NOMO-1 (cell line): Measurements from ENCODE around the gene PRTFDC1.
"Not testable (repeated sequence)": the region's sequence is repeated elsewhere in the genome, so short reads cannot be mapped to it uniquely, and the experiment has no call there.

Experiments
- DNase-seq, 2 experiments: peaks; one replicate each; lab custom pipeline; 2025; ENCODE audit not compliant: unreplicated experiment in 2 of 2; lab: John Stamatoyannopoulos, UW

PRTFDC1 gene

DNA sequence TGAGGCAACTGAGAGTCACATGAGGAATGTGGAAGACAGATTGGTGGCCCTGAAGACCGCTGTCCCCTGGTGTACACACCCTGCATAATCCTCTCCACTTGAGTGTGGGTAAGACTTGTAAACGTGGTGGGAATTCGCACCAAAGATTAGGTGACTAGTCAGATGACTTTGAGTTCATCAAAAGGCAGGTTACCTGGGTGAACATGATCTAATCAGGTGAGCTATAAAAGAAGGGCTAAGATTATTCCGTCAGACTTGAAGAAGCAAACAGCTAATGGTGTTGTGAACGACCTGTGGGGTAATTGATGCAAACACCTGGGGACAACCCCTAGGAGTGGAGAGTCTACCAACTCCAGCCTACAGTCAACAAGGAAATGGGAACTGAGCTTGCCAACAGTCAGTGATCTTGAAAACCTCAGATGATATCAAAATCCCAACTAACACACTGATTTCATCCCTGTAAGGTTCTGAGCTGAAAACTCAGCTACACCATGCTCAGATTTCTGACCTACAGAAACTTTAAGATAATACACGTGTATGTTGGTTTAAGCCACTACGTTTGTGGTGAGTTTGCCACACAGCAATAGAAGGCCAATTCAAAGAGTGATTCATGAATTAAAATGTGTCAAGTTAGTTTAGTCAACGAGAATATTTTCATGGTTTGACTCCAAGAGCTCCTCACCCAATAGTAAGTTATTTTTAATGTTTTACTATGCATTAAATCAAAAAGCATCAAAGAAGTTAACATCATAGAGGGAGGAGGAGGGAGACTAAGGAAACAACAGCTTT is 16.7 kb downstream of the PRTFDC1 start:
- DNase-seq, result no peak

DNA sequence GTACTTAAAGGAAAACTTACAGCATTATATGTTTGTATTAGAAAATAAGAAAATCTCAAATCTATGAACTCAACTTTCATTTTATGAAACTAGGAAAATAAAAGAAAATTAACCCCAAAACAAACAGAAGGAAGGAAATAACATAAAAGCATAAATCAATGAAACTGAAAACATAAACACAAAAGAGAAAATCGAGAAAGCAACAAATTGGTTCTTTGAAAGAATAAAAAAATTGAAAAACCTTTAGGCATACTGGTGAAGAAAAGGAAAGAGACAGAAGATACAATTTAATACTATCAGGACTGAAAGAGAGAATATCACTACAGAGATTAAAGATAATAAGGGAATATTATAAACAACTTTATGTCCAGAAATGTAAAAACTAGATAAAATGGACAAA is 21.2 kb downstream of the PRTFDC1 start:
- no peak for DNase-seq

DNA sequence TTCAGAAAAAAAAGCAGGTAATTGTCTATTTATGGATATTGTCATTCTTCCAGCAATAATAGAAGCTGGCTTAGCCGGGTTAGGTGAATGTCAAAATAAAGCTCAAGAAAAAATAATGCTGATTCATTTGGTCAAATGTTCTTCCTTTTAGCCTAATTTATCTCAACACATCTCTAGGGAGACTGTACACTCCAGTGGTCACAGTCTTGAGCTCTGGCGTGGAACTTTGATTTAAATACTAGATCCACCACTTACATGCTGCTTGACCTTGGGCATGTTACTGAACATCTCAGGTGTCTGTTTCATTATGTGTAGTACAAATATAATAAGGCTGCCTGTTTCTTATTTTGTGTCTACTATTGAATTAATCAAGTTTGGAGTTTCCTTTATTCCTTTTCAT is 22.0 kb downstream of the PRTFDC1 start:
- no peak for DNase-seq

DNA sequence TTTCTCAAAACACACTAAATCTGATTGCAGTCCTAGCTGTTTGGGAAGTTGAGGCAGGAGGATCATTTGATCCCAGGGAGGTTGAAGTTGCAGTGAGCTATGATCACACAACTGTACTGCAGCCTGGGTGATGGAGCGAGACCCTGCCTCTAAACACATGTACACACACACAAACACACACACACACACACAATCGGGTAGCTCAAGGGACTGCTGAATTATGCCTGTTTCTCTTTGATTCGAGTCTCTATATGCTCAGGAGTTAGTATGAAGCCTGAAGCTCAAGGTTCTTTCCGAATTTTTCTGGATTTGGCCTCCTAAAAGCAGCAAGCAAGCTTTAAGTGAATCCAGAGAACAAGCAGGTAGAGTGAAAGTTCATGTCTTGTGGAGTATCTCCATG is 22.5 kb downstream of the PRTFDC1 start:
- DNase-seq, result no peak

DNA sequence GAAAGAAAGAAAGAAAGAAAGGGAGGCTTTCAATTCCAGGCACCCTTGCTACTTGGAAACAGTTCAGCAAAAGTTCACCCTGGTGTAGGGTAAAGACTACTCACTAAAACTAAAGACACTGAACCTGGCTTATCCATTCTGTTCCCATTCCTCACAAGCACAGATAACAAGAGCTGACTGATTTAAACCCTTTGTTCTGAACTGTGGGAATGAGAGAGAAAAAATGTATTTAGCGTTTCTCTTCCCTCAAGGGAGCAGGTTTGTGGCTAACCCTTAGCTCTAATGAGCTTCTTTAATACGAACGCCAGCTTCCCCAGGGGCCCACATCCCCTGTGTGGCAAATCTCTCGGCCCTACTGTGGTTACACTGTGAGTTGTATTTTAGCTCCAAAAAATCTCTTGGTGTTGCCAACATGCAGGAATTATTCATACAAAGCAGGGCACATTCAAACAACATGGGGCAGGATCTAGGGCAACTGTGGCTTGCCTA is 23.3 kb downstream of the PRTFDC1 start:
- DNase-seq, result peak in 1 of 2 experiments; percentile 25

DNA sequence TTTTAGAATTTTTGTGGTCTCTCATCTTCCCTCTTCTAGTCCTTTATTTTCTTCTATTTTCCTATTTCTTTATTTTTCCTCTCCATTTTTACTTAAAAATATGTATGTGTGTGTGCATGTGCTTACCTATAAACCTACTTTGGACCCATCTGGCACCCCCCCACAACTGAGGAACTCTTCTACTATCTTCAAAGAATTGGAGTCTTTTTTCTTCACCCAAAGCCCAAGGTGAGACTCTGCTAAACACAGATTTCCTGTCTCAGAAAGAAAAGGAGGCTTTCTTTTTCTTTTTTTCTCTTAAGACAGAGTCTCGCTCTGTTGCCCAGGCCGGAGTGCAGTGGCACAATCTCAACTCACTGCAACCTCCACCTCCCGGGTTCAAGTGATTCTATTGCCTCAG is 24.2 kb downstream of the PRTFDC1 start:
- DNase-seq, result no peak

DNA sequence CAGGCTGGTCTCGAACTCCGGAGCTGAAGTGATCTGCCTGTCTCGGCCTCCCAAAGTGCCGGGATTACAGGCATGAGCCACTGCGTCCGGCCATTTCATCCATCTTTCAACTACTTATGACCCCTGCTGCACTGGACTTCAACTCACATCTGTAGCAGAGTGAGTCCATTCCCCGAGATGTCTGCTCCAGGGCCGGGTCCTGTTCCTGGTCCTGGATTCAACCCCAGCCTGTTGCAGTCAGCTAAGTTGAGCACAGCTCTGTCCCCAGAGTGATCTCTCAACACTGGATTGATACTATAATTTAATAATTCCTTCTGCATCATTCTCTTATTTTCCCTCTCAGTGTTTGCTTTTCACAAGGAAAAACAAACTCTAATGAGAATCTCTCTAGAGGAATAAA is 25.8 kb downstream of the PRTFDC1 start:
- no peak for DNase-seq

DNA sequence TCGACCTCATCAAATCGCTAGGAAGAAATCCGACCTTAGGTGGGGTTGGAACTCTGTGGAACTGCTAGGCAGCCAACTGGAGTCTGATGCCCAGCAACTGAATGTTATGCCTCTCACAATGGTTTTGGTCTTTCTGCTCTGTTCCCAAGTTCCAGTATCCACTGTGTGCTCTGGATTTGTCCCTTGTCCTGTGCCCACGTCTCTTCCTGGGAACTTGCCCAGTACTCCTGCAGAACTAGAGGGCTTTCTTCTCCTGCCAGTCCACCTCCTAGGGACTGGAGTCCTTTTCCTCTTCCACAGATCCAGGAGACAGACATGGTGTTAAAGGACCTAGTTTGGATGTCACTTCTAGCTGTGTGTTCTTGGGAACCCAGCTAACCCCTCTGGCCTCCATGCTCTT is 26.6 kb downstream of the PRTFDC1 start:
- DNase-seq, result no peak

DNA sequence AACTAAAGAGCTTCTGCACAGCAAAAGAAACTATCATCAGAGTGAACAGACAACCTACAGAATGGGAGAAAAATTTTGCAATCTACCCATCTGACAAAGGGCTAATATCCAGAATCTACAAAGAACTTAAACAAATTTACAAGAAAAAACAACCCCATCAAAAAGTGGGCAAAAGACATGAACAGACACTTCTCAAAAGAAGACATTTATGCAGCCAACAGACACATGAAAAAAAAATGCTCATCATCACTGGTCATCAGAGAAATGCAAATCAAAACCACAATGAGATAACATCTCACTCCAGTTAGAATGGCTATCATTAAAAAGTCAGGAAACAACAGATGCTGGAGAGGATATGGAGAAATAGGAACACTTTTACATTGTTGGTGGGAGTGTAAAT is 27.9 kb downstream of the PRTFDC1 start:
- DNase-seq, result not testable (repeated sequence)

DNA sequence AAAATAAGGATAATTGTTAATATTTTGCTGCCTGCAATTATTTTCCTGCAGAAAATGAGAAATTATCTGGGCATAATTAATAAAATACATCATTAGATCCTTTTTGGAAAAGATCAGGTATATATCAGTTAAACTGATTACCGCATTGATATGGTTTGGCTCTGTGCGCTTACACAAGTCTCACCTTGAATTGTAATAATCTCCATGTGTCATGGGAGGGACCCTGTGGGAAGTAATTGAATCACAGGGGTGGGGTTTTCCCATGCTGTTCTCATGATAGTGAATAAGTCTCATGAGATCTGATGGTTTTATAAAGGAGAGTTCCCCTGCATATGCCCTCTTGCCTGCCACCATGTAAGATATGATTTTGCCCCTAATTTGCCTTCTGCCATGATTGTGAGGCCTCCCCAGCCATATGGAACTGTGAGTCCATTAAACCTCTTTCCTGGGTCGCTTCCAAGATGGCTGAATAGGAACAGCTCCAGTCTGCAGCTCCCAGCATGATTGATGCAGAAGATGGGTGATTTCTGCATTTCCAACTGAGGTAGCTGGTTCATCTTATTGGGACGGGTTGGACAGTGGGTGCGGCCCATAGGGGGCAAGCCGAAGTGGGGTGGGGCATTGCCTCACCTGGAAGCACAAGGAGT is 30.1 kb downstream of the PRTFDC1 start:
- DNase-seq, result not testable (repeated sequence)

DNA sequence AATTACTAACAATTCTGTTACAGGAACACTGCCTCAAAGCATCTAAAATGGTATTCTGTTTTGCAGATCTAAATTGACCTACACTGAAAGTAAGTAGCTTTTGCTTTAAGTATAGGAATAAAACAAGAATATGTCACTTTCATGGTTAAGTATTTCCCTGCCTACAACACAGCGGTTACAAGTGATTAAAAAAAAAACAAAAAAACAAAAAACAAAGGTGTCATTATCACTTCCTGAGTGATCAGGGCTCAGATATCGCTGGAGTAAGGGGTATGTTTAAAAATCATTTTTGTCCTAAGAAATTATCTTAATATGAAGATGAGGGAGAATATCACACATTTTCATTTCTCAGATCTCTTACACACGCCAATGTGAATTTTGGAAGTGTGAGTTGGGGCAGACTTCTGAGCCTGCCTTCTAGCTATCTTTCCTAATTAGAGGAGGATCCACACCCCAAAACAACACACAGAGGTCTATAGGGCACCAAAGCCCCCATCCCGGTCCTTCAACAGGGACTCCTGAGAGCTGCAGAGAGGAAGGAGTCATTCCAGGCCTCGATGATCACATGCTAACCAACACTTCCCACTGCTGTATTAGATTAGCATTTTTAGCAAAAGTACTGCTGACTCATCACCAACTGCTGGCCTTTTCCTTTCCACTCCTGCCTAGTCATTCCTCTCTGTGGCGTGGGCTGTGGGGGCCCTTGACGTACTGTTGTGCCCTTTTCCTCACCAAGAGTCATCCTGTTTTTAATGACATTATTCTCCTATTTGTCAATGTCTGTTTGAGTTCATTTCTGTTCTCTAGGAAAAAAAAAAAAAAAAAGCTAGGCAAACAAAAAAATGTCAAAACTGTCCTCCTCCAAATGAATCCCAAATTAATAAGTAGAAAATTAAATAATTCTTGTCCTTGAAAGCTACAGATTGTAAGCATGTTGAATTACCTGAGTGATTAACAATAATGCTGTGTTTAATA is 31.2 kb downstream of the PRTFDC1 start:
- peak; percentile 58 to 64 for DNase-seq

DNA sequence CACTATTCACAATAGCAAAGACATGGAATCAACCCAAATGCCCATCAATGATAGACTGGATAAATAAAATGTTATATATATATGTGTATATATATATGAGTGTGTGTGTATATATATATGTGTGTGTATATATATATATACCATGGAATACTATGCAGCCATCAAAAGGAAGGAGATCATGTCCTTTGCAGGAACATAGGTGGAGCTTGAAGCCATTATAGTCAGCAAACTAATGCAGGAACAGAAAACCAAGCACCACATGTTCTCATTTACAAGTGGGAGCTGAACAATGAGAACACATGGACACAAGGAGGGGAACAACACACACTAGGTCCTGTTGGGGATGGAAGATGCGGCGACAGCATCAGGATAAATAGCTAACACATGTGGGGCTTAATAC is 32.2 kb downstream of the PRTFDC1 start:
- not testable (repeated sequence) for DNase-seq

DNA sequence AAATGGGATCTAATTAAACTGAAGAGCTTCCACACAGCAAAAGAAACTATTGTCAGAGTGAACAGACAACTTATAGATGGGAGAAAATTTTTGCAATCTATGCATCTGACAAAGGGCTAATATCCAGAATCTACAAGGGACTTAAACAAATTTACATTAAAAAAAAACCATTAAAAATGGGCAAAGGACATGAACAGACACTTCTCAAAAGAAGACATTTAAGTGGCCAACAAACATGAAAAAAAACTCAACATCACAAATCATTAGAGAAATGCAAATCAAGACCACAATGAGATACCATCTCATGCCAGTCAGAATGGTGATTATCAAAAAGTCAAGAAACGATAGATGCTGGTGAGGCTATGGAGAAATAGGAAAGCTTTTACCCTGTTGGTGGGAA is 32.8 kb downstream of the PRTFDC1 start:
- not testable (repeated sequence) for DNase-seq

DNA sequence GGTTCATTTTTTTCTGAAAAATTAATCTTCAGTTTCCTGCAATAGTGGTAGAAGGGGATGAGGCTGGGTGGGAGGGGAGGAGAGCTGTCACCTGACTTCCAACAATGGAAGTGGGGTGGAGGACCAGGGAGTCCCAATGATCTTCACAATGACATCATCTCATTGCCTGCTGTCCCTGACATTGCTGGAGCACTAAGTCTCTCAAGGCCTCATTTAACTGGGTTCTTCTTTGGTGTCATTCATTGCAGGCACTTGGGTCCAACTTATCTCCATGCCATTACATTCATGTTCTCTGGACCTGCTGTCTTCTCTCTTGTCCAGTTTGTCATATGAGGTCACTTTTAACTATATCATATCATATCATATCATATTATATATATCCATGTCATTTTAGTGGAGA is 34.4 kb downstream of the PRTFDC1 start:
- DNase-seq, result no peak

DNA sequence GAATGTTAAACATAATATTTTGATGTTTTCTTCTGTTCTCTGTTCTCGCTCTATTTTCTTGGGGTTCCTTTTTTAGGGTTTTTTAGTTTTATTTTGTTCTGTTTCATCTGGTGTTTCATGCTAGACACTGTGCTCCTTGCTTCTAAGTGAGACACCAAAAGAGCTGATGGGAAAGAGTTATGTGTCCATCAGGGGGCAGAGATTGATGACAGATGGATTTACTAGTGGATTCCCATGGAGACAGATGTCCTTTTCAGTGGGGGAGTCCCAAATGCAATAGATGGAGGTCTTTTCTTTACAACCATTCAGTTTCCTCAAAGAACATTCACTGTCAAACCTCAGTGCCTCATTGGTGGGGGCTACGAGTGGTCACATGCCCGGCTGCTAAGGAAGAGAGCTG is 34.9 kb downstream of the PRTFDC1 start:
- no peak for DNase-seq

DNA sequence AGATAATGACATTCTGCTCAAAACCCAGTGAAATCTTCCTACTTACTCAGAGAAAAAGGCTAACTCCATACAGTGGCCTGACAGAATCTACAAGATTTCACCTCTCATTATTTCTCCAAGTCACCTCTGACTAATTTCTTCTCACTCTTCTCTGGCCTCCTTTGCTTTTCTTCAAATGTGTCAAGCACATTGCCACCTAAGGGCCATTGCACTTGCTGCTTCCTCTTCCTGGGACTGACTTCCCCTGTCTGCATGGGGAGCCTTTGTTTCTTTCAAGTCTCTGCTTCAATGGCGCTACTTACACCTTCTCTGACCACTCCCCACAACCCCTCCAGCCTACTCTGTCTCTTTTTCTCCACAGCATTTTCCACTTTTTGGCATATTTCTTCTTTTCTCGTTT is 36.0 kb downstream of the PRTFDC1 start:
- peak in 1 of 2 experiments; percentile 4 for DNase-seq

DNA sequence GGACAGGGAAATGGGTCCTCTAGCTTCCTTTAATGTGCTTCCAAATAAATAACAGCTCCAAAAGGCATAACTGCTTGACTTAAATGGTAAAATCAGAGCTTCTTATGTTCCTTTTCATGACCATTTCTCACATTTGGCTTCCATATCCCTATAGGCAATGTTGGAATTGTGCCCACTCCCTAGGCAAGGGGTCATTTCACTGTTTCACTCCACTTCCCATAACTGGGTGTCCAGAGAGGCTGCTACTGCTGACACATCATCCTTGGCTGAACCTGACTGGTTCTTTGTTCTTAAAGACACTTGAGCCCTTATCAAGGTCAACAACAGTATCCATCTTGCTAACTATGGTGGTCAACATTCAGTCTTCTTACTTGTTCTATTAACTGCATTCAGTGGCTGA is 37.1 kb downstream of the PRTFDC1 start:
- DNase-seq, result no peak

DNA sequence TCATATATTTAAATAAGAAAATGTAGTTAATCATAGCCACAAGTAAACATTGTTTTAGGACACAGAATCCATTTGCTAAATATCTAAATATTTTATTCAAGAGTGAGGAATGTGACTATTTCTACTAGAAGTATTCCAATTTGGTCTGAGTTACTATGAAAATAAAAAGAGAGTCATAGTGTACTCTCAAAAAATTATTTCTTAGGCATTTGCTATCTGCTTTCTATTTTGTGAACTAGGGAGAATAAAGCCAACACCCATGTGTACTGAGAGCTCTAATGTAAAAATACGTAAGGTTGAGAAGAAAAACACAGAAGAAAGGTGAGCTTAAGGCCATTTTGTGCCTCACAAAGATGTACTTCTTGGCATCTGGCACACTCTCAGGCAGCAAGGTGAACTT is 38.3 kb downstream of the PRTFDC1 start:
- DNase-seq, result no peak

DNA sequence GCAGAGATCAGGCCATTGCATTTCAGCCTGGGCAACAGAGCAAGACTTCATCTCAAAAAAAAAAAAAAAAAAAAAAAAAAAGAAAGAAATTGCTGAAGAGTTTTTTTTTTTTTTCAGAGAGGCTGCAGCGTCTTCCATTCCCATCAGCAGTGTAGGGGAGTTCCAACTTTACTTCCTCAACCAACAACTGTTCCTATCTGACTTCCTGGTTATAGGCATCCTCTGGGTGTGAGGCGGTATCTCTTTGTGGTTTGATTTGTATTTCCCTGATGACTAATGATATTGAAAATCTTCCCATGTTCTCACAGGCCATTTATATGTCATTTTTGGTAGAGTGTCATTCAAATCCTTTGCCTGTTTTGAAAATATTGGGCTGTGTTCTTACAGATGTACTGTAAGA is 40.2 kb downstream of the PRTFDC1 start:
- peak; percentile 14 to 35 for DNase-seq

DNA sequence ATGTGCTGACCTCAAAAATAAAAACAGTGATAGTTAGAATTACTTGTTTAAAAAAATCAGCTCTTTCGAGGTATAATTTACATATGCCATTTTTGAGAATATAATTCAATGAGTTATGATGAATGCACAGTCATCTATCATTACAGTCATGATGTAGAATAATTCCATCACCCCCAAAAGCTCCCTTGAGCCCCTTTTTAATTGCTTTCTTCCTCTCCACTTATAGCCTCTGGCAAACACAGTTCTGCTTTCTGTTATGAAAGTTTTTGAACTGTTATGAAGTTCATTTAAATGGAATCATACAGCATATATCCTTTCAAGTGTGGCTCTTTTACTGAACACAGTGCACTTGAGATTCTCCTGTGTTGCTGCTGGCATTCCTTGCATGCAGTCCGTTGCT is 41.4 kb downstream of the PRTFDC1 start:
- peak; percentile 65 to 80 for DNase-seq

DNA sequence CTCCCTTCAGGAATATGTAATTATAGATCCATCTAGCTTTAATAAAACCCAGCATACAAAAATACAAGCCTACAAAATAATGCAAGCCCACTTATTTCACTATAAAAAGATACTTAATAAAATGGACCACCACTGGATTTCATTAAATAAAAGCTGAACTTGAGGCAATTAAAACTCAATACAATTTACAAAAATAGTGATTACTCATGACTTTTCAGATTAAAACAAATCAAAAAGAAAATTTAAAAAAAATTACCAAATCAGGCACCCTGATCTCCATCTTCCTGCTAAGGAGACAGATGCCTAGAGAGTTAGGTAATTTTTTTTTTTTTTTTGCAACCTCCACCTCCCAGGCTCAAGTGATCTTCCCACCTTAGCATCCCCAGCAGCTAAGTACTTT is 41.8 kb downstream of the PRTFDC1 start:
- DNase-seq, result no peak
